ENCODE data around the gene MMP23B.

GRCh38 chr1:1671365-1672119, 39.6 kb downstream of the MMP23B start:
- TF ChIP-seq YY1 (IDR thresholded peaks at IDR 0.05; ENCODE audit: low read depth) (no peak), CREB1 (IDR thresholded peaks at IDR 0.05; ENCODE audit: low read depth) (no peak), RAD21 (IDR thresholded peaks at IDR 0.05; ENCODE audit: low read depth) (no peak), FOXM1 (IDR thresholded peaks at IDR 0.05; ENCODE audit: borderline replicate concordance, low read depth) (no peak), EP300 (IDR thresholded peaks at IDR 0.05; ENCODE audit: borderline replicate concordance) (no peak), CEBPB (IDR thresholded peaks at IDR 0.05) (no peak), MAX (IDR thresholded peaks at IDR 0.05) (no peak), USF1 (IDR thresholded peaks at IDR 0.05) (no peak), TAF1 (IDR thresholded peaks at IDR 0.05; ENCODE audit: low read depth) (no peak), TCF12 (IDR thresholded peaks at IDR 0.05; ENCODE audit: low read depth) (no peak), REST (IDR thresholded peaks at IDR 0.05; ENCODE audit: low read depth) (no peak), TEAD4 (IDR thresholded peaks at IDR 0.05) (no peak), EGR1 (IDR thresholded peaks at IDR 0.05) (no peak), NFIC (IDR thresholded peaks at IDR 0.05) (no peak)

All from Ishikawa (cell line).